HFF-Myc (cell line): ENCODE results near the gene ASAH2B.
"Not testable (repeated sequence)": the region's sequence is repeated elsewhere in the genome, so short reads cannot be mapped to it uniquely, and the experiment has no call there.

ENCODE experiments used
- DNase-seq: peaks from one replicate; pipeline ENCODE4 v3.0.0-alpha.2; 2011; ENCODE audit warnings: low read depth; ENCODE audit errors: extremely low read depth
- H3K4me3 ChIP-seq: replicated peaks from 2 replicates; pipeline ENCODE4 v1.5.1; 2011; ENCODE audit warnings: low read depth, mild to moderate bottlenecking, control low read depth, low read length
- CTCF ChIP-seq: IDR thresholded peaks from 2 replicates; pipeline ENCODE4 v1.5.1; 2012; ENCODE audit warnings: mild to moderate bottlenecking, low read depth, low read length, control low read depth; ENCODE audit errors: missing control alignments

The ASAH2B gene

GRCh38 chr10:50739618-50740292 lies at the start of gene ASAH2B:
Gene ASAH2B, plus strand, starts transcription at chr10:50739936. Its CDS starts 5,195 bp downstream, at chr10:50745131.
- H3K4me3 ChIP-seq = peak within 1 kb of the TSS; percentile 85
- peak; percentile 48 for DNase-seq
- no peak for TF ChIP-seq CTCF

GRCh38 chr10:50697819-50698218 lies 41.9 kb upstream of the ASAH2B start:
- not testable (repeated sequence) for H3K4me3 ChIP-seq, DNase-seq

GRCh38 chr10:50701947-50702346 lies 37.8 kb upstream of the ASAH2B start:
- not testable (repeated sequence) for H3K4me3 ChIP-seq, DNase-seq

GRCh38 chr10:50702997-50703396 lies 36.7 kb upstream of the ASAH2B start:
- DNase-seq, H3K4me3 ChIP-seq: not testable (repeated sequence)

GRCh38 chr10:50704436-50705079 lies 35.2 kb upstream of the ASAH2B start:
- not testable (repeated sequence) for DNase-seq, H3K4me3 ChIP-seq

GRCh38 chr10:50706006-50706405 lies 33.7 kb upstream of the ASAH2B start:
- DNase-seq, H3K4me3 ChIP-seq: not testable (repeated sequence)

GRCh38 chr10:50710241-50710640 lies 29.5 kb upstream of the ASAH2B start:
- H3K4me3 ChIP-seq, DNase-seq: not testable (repeated sequence)

GRCh38 chr10:50723812-50724211 lies 15.9 kb upstream of the ASAH2B start:
- H3K4me3 ChIP-seq, DNase-seq: not testable (repeated sequence)

GRCh38 chr10:50728112-50728511 lies 11.6 kb upstream of the ASAH2B start:
- DNase-seq, H3K4me3 ChIP-seq: not testable (repeated sequence)

- DNase-seq = not testable (repeated sequence)
- H3K4me3 ChIP-seq = peak overlapping the region; percentile 85
Measured at GRCh38 chr10:50738987-50739617, 634 bp upstream of the ASAH2B start.

- H3K4me3 ChIP-seq = peak overlapping the region; percentile 85
- peak; percentile 12 for DNase-seq
- TF ChIP-seq CTCF = no peak
Measured at GRCh38 chr10:50740293-50740648, 535 bp downstream of the ASAH2B start.

- not testable (repeated sequence) for DNase-seq, H3K4me3 ChIP-seq
Measured at GRCh38 chr10:50742820-50743219, 3.1 kb downstream of the ASAH2B start.

GRCh38 chr10:50766774-50767513 lies 27.2 kb downstream of the ASAH2B start:
- DNase-seq, H3K4me3 ChIP-seq: not testable (repeated sequence)

GRCh38 chr10:50772042-50772441 lies 32.3 kb downstream of the ASAH2B start:
- not testable (repeated sequence) for DNase-seq, H3K4me3 ChIP-seq

GRCh38 chr10:50774868-50775267 lies 35.1 kb downstream of the ASAH2B start:
- not testable (repeated sequence) for DNase-seq, H3K4me3 ChIP-seq

- DNase-seq, H3K4me3 ChIP-seq: not testable (repeated sequence)
Measured at GRCh38 chr10:50780036-50780435, 40.3 kb downstream of the ASAH2B start.
